Iris pigment epithelial cell (primary cell): ENCODE data around the gene S1PR5.
"Not testable (repeated sequence)": the region's sequence is repeated elsewhere in the genome, so short reads cannot be mapped to it uniquely, and the experiment has no call there.

ENCODE experiments used
- DNase-seq: peaks from one replicate; pipeline ENCODE4 v3.0.0-alpha.2; 2011; ENCODE audit warnings: low read depth

Gene S1PR5, protein sequence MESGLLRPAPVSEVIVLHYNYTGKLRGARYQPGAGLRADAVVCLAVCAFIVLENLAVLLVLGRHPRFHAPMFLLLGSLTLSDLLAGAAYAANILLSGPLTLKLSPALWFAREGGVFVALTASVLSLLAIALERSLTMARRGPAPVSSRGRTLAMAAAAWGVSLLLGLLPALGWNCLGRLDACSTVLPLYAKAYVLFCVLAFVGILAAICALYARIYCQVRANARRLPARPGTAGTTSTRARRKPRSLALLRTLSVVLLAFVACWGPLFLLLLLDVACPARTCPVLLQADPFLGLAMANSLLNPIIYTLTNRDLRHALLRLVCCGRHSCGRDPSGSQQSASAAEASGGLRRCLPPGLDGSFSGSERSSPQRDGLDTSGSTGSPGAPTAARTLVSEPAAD

DNA sequence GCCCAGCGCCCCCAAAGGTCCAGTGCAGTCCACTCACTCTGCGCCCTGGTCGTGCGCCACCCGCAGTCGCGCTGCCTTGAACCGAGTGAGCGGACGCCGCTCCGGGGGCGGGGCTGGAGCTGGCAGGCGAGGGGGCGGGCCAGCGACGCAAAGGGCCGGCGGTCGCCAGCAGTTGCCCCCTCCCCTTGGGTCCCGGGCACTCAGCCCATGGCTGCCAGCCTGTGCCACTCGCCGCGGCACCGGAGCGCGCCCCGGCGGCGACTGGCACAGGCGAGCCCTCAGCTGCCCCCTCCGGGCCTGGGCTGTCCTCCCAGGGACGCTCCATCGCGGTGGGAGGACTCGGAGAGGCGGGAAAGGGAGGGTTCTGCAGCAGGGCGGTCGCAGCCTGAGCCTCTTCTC, at the start of gene S1PR5:
Gene S1PR5 (minus strand): TSS at position 87 of the 399 bp plus-strand sequence. CDS start 2,436 bp downstream, outside the sequence.
- no peak for DNase-seq

DNA sequence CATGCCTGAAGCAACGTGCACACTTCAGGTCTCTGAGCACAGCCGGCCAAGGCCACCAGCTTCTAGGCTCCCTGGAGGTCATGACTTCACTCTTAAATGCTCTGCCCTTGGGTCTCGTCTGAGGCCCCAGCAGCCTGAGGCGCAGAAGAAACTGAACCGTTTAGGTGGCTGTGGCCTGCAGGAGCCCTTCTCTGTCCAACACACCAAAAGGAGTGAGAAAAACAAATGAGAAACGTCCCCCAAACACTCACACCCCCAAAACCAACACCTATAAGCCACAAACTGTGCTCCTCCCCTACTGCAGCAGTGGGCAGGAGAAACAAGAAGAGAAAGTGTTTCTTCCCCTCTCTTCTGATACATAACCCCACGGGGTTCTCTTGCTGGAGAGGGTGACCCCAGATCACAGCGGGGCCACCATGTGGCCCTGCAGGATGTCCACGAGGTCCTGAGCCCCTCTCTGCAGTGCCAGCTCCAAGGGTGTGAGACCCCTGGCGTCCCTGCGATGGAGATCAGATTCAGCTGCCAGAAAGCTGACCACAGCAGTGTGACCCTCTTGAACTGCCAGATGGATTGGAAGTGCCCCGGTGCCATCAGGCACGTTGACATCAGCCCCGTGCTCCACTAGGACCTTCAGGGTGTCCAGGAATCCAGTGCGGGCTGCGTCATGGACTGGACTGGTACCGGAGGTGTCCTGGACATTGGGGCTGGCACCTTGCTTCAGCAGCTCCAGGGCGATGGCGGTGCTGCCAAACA, 49.6 kb upstream of the S1PR5 start:
- no peak for DNase-seq

DNA sequence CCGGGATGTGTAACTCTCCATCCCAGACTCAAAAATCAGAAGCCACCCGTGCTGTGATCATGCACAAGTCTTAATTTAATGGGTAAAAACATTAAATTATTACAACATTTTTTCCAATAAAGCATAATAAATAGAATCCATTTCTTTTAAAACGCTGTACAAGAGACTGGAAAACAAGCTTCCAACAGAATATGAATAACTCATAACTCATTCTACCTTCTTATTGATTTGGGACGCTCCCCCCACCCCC, 49.1 kb upstream of the S1PR5 start:
- DNase-seq: no peak

DNA sequence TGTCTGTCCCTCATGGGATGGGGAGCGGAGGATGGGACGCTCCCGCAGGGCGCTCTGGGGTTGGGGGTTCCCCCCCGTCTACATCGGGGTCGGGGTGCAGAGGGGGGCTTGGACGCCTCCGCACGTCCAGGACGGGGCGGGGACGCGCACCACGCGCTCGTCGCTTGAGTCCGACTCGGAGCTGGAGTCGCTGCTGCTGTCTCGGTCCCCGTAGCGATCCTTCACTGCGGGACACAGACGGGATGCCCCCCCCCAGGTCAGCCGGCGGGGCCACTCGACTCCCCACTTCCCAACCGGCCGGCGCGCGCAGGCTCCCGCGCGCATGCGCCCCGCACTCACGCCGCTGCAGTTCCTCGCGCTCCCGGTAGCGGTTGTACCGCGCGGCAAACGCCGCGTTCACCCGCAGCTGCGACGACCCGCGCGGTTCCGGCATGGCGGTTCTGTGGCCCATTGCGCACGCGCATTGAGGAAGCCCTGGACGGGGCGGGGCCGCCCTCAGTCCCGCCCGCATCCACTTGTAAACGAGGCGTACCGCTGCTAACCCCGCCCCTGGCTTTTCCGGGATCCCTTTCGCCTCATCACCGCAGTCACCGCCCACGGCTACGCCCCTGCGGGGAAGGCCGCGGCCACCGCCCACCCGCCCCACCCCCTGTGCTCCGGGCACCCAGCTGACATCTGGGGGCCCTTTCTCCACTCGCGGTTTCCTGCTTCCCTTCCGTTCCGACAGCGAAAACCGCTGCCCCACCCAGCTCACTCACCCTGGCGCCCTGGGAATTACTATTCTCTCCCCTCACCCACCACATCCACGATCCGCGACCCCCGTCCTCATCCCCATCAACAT, 48.5 kb upstream of the S1PR5 start, which contains the start of gene KRI1:
Gene KRI1 (minus strand): TSS at position 444 of the 841 bp plus-strand sequence. CDS start 11 bp downstream, at position 433.
- DNase-seq: peak; percentile 97

DNA sequence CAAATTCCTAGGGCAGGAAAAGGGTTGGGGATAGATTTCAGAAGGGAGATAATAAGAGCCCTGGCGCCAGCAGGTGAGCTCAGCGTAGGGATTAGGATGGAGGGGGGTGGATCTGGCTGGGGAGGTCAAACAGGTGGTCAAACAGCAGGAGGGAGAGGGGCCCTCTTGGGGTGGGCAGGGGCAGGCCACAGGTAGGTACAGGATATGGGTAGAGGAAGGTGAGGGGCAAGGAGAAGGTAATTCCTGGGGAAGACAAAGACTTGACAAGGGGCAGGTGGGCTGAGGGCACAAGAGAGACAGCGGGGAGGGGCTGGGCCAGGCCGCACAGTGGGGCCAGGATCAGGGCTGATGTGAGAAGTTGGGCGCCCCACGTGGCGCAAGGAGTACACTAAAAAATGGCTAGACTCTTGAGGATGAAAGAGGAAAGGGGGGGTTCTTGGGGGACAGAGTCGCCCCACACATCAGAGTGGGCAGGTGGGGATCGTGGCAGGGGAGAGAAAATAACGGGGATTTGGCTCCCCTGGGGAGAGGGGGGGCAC, 47.9 kb upstream of the S1PR5 start:
- peak; percentile 46 for DNase-seq

DNA sequence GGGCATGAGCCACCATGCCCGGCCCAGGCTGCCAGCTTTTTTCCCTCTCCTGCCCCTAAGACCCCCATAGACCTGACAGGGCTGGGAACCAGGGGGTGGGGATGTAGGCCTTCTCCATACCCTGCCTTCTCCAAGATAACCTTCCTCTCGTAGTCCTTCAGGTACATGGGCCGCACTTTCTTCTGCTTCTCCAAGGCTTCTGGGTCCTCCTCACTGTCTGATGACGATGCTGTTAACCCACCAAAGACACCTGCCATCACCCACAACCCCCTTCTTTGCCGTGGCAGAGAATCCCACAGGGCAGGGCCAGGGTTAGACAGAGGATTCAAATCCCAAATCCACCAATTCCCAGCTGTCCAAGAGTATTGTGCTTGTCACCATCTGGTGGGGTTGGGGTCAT, 45.4 kb upstream of the S1PR5 start:
- DNase-seq: no peak

DNA sequence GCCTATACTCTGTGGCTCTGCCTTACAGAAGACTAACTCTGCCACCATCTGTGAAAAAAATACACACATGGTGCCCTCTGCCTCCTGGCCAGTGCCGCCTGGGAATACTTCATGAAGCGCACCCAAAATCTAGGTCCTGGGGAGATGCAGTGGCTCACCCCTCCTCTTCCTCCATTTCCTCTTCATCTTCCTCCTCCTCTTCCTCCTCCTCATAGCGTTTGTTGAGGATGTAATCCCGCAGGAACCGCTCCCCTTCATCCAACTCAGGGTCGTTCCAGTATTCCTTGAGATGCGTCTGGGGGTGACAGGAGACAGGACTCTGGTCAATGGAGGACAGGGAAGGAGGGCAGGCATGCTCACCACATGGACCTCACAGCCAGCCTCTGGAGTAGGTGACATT, 42.9 kb upstream of the S1PR5 start:
- no peak for DNase-seq

DNA sequence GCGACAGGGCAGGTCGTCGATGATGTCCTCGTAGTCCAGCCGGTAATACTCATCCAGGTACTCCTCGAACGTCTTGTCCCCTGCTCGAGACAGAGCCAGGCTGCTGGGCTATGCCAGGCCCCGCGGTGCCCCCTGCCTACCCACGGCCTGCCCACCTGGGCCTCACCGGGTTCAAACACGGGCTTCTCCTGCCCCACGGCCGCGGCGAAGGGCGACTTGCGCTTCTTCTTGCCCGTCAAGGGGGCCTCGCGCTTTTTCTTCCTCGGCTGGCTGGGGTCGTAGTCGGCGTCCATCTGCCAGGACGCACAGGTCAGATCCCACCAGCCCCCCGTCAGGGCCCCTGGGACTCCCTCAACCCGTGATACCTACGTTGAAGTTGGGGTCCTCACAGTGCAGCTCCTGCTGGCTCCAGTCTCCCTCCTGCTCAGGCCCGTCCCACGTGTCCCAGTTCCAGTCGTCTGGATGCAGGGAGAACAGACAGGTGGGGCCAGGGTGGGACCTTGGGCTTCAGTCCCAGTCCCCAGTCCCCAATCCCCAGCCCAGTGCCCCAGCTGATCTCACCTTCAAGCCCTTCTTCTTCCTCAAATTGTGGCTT, 40.5 kb upstream of the S1PR5 start:
- DNase-seq: no peak

DNA sequence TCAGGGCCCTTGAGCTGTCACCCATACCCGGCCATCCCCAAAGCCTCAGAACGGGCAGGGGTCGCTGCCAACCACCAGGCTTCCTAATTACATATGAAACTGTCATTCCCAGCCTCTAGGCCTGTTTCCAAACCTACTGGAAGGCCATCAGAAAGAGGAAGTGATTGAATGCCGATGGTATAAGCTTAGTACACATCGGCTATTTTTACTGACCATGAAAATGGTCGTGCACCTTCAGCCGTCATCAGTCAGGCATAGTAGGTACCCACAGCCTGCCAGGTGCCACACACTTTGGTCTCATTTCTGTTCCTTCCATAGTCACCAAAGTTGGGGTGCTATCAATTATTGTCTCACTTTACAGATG, 38.3 kb upstream of the S1PR5 start:
- no peak for DNase-seq

DNA sequence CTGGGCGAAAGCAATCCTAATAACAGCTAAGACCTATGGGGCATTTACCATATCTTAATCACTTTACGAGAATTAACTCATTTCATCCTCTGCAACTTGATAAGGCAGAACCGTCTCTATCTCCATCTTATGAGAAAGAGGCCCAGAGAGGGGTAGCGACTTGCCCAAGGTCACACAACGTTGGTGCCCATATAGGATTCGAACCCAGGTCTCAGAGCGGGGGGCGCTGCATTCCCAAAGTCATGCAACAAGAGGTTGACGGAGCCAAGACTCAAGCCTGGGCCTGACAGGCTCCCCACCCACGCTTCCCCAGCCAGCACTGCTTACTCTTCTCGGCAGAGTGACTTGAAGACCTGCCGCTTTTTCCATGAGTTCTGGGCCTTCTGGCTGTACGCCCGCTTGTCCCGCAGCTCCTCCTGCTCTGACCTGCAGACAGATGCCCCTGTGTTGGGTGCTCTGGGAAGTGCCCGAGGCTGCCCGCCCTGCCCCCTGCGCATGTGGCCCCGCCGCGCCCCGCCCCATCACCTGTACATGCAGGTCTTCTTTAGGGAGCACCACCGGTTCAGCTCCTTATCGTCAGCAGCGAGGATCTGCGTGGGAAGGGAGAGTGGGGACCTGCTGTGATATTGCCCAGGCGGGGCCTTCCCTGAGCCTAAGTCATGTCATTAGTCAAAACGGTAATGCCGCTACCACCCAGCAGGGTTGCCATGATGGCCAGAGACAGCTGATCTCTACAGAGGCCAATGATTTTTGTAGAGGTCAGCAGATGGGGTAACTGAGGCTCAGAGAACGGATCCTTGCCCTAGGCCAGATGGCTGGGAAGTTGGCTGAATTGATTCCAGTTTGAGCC, 37.7 kb upstream of the S1PR5 start:
- DNase-seq: no peak

DNA sequence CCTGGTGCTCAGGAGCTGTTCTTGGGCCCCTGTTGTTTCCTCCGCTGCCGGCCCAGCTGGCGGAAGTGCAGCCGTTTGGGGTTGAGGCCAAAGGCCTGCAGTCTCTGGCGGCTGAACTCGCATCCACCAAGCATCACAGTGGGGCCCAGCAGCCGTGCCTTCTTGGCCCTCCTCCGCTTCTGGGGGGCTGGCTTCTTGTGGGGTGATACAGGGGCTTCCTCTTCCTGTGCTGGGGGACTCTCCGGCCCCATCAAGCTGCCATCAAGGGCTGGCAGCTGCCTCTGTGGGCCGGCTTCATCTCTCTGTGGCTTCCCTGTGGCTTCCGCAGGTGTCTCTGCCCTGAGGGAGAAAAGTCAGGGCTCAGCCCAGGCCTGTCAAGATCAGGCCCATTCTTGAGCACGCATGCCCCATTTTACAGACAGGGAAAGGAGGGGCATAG, 36.7 kb upstream of the S1PR5 start:
- no peak for DNase-seq

DNA sequence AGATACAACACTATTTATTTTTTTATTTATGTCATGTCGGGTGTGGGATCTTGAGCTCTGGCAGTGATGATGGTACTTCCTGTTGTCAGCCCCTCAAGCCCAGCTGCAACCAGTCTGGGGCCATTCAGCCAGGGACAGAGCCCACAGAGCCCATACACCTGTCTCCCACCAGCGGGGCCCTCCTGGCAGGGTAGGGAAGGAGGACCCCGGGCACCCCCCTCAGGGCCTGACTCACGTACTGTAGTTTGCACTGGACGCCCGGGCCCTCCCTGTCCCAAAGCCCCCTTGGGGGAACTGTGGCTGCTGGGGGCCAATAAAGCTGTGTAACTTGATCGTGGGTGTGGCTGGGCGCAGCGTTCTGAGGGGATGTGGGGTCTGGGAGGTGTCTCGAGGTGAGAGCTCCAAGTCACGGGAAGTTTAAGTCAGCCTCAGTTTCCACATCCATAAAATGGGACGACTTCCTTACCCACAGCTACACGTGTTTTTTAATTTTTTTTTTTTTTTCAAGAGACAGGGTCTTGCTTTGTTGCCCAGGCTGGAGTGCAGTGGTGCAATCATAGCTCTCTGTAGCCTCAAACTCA, 35.9 kb upstream of the S1PR5 start:
- DNase-seq: no peak

DNA sequence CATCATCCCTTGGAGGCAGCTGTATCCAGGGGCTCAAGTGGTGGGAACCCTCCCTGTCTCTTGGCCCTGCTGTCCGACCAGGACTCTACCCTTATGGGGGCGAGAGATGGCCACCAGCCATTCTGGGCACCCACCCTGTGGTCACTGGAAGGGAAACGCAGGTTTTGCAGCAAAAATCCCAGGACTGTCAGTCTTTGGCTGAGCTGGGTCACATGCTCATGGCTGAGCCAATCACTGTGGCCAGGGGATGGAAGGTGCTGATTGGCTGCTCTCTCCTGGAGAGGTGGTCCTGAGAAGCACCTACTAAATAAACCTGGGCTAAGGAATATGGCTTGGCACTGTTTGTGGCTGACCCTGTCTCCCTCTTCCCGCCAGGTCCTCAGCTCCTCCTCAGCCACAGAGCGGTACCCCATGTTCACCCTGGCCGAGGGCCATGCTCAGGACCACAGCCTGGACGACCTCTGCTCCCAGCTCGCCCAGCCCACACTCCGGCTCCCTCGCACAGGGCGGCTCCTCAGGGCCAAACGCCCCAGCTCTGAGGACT, 35.3 kb upstream of the S1PR5 start:
- peak; percentile 41 for DNase-seq

DNA sequence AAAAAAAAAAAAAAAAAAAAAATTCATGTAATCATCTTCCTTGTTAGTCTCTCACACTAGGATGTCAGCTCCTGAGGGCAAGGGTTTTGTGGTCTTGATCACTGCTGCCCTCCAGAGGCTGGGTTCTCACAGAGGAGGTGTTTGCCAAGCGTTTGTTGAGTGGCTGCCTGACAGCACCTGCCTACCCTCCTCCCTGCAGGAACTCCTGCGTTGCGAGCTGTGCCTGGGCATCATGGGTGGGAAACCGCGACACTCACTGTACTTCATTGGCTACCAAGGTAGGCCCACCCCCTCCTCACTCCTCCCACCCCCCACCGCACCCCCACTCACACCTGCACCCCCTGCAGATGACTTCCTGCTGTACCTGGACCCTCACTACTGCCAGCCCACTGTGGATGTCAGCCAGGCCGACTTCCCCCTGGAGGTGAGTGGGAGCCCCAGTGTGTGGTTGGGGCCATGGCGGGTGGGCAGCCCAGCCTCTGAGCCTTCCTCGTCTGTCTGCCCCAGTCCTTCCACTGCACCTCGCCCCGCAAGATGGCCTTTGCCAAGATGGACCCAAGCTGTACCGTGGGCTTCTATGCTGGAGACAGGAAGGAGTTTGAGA, 34.6 kb upstream of the S1PR5 start:
- peak; percentile 28 for DNase-seq

DNA sequence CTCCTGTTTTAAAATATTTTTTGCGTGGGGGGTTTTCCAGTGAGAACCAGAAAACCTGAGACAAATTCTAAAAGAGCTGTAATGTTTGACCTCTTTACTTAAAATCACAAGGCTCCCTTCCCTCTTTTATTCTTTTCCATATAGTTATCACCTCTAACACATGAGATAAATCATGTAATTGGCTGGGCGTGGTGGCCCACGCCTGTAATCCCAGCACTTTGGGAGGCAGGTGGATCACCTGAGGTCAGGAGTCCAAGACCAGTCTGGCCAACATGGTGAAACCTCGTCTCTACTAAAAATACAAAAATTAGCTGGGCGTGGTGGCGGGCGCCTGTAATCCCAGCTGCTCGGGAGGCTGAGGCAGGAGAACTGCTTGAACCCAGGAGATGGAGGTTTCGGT, 33.8 kb upstream of the S1PR5 start:
- DNase-seq: not testable (repeated sequence)

DNA sequence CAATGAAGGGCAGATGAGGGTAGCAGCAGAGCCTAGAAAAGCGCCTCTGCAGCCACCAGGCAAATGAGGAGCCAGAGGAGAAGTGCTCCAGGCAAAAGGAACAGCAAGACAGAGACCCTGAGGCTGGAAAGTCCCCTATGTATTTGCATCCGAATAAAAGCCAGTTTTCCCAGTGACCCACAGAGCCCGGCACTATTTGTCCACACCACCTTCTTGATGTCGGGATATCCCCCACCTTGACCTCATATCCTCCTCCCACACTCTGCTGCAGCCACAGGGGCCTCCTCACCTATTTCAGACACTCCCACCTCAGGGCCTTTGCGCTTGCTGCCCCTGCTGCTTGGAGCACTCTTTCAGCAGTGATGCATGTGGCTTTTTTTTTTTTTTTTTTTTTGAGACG, 33.1 kb upstream of the S1PR5 start:
- no peak for DNase-seq

DNA sequence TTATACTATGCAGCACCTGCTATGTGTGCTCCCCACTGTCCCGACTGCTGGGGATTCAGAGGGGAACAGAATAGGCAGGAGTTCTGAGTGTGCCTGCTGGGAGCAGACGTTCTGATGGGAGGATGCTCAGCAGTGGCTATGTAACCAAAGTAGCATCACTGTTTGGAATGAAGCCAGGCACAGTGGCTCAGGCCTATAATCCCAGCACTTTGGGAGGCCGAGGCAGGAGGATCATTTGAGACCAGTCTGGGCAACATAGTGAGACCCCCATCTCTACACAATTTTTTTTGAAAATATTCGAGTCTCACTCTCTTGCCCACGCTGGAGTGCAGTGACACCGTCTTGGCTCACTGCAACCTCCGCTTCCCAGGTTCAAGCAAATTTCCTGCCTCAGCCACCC, 32.5 kb upstream of the S1PR5 start:
- no peak for DNase-seq

DNA sequence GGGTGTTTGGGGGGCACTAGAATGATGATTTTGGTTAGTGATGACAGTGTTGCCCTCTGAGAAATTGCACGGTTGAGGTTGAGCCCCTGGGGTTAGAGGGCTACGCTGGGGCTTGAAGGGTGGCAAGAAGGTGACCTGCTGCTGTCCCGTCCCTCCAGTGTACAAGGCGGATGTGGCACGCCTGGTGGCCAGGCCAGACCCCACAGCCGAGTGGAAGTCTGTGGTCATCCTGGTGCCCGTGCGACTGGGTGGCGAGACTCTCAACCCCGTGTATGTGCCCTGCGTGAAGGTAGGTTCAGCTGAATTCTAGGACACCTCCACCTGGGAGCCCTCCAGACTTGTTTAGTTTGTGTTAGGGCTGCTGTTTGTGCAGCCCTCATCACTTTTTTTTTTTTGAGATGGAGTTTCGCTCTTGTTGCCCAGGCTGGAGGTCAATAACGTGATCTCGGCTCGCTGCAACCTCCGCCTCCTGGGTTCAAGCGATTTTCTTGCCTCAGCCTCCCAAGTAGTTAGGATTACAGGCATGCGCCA, 31.6 kb upstream of the S1PR5 start:
- DNase-seq: no peak

DNA sequence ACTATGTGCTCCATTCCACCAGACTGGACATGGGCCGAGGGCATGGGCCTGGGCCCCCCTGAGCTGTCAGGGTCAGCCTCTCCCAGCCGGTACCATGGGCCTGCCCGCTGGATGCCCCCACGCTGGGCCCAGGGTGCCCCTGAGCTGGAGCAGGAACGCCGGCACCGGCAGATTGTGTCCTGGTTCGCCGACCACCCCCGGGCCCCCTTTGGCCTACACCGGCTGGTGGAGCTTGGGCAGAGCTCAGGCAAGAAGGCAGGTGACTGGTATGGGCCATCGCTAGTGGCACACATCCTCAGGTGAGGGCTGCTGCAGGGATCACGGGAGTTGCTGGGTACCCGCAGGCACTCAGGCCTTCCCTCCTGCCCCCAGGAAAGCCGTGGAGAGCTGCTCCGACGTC, 29.6 kb upstream of the S1PR5 start:
- DNase-seq: no peak

DNA sequence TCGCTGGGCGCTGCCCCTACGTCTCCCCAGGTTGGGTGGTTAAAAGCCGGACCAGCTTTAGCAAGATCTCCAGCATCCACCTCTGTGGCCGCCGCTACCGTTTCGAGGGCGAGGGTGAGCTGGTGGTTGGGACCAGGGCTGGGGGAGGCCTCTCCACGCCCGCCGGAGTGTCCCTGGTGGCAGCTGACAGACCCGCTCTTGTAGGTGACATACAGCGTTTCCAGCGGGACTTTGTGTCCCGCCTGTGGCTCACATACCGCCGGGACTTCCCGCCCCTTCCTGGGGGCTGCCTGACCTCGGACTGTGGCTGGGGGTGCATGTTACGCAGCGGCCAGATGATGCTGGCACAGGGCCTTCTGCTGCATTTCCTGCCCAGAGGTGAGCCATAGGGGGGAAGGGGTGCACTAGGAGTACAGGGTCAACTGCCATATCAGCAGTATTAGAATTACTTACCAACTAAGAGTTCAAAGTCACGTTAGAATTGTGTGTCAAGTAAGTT, 27.6 kb upstream of the S1PR5 start:
- no peak for DNase-seq
